Peyer's patch (tissue), 4 donors: ENCODE results near the gene GREB1.

ENCODE experiments used
- CTCF ChIP-seq, 6 experiments: fragments of 450-650 bp in 4 of 6; fragments of 200-600 bp in 2 of 6; sonication (generic) in 1 of 6; IDR thresholded peaks; one replicate each; pipeline ENCODE4 v1.5.1; 2017 to 2019; ENCODE audit warnings: antibody characterized with exemption in 6 of 6, mild to moderate bottlenecking in 3 of 6, moderate library complexity in 1 of 6
- POLR2A ChIP-seq, 2 donors: fragments of 450-650 bp; IDR thresholded peaks; one replicate each; pipeline ENCODE4 v1.5.1; 2017; ENCODE audit warnings: antibody characterized with exemption in 2 of 2, mild to moderate bottlenecking in 2 of 2, moderate library complexity in 2 of 2

GRCh38 chr2:11597538-11598225, 63.8 kb downstream of the GREB1 start:
- no peak for TF ChIP-seq POLR2A (IDR thresholded peaks at IDR 0.05)
- TF ChIP-seq CTCF (IDR thresholded peaks at IDR 0.05) = no peak
